Gastroesophageal sphincter (tissue), 4 donors: Measurements from ENCODE around the gene RNF26. TPM values are rescaled to one million over a fixed set of nuclear protein-coding genes. Genes with fewer than 3 reads are reported as not detected.

Experiments used
- ATAC-seq: fragments of 150-250 bp; one replicate; pipeline ENCODE4 v1.9.1; 2016; ENCODE audit warnings: mild to moderate bottlenecking, moderate library complexity
- H3K27ac ChIP-seq, 4 donors: fragments of 200-600 bp; sonication (generic) in 3 of 4; 1 replicate in 3 of 4; 2 replicates in 1 of 4; pipeline ENCODE4 v1.5.1; 2016 to 2019
- H3K27me3 ChIP-seq: fragments of 200-600 bp; sonication (generic); one replicate; pipeline ENCODE4 v1.5.1; 2019
- H3K36me3 ChIP-seq, 2 donors: fragments of 200-600 bp; sonication (generic); one replicate each; pipeline ENCODE4 v1.5.1; 2019; ENCODE audit warnings: control low read depth in 1 of 2
- H3K4me1 ChIP-seq, 3 donors: fragments of 200-600 bp; sonication (generic); 1 replicate in 2 of 3; 2 replicates in 1 of 3; pipeline ENCODE4 v1.5.1; 2016 to 2019; ENCODE audit warnings: control low read depth in 2 of 3
- H3K4me3 ChIP-seq, 2 donors: fragments of 200-600 bp; sonication (generic); one replicate each; pipeline ENCODE4 v1.5.1; 2019; ENCODE audit warnings: mild to moderate bottlenecking in 1 of 2, moderate library complexity in 1 of 2
- H3K9me3 ChIP-seq, 3 donors: fragments of 200-600 bp; sonication (generic); one replicate each; pipeline ENCODE4 v1.5.1; 2017 to 2019; ENCODE audit warnings: control low read depth in 2 of 3
- EP300 ChIP-seq: sonication (generic); formaldehyde crosslinking; IDR thresholded peaks from one replicate; pipeline ENCODE4 v1.6.1; 2017; ENCODE audit warnings: antibody characterized with exemption, mild to moderate bottlenecking
- POLR2A ChIP-seq, 2 donors: fragments of 450-650 bp; IDR thresholded peaks; one replicate each; pipeline ENCODE4 v1.6.1; 2017; ENCODE audit warnings: antibody characterized with exemption in 2 of 2, mild to moderate bottlenecking in 2 of 2, moderate library complexity in 1 of 2
- POLR2AphosphoS5 ChIP-seq: sonication (generic); formaldehyde crosslinking; IDR thresholded peaks from one replicate; pipeline ENCODE4 v1.6.1; 2017; ENCODE audit warnings: antibody characterized with exemption
- WGBS, 2 donors: methylation state at CpG; one replicate each; pipeline ENCODE4 v1.1.5; 2018; ENCODE audit warnings: low coverage in 1 of 2; 5-methylcytosine and 5-hydroxymethylcytosine counted together
- total RNA-seq, 4 donors: library from RNA; depleted of rRNA; stranded (reverse); fragments of >200 nt; gene quantifications; one replicate each; pipeline ENCODE4 v1.1.0, GENCODE V29; 2016
- TF ChIP-seq, protein P1 (sequence below), 4 experiments: fragments of 200-600 bp in 2 of 4; fragments of 450-650 bp in 2 of 4; sonication (generic) in 1 of 4; IDR thresholded peaks; one replicate each; pipeline ENCODE4 v1.5.1; 2017 to 2019; ENCODE audit warnings: antibody characterized with exemption in 4 of 4, mild to moderate bottlenecking in 2 of 4, moderate library complexity in 2 of 4

The RNF26 gene
- total RNA-seq, 4 donors from 2014 or later, result 13.0 to 39.6 (median 17.1) TPM

DNA sequence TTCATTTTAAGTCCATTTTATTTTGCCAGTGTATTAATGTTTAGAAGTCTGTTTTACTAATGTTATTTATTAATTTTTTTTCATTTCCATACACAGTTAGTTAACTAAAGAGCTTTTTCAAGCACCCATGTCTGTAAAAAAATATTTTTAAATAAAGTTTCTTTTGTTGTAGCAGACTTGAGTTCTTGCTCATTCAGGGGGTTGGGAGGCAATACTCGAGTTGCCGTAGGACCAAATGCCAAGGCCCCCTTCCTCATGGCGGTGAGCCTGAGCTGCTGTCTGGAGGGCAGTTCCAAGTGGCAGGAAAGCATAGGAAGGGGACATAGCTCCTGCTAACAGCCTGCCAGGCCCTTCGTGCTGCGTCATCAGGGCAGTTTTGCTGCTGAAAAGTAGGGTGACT, 26.4 kb upstream of the RNF26 start:
- H3K36me3 ChIP-seq, result peaks cover 0 to 66% of the 10 kb centered on the region in 2 donors
- peak overlapping the region; percentile 45 to 99 (median 88) for H3K27ac ChIP-seq
- 13 to 46% methylated on average over 3 of the region's 5 CpGs for WGBS, 2 donors
- H3K9me3 ChIP-seq, result no peaks in the 10 kb centered on the region
- TF ChIP-seq POLR2AphosphoS5 (no peak), POLR2A (IDR thresholded peaks at IDR 0.05) (no peak), EP300 (no peak)
- TF ChIP-seq, protein P1, sequence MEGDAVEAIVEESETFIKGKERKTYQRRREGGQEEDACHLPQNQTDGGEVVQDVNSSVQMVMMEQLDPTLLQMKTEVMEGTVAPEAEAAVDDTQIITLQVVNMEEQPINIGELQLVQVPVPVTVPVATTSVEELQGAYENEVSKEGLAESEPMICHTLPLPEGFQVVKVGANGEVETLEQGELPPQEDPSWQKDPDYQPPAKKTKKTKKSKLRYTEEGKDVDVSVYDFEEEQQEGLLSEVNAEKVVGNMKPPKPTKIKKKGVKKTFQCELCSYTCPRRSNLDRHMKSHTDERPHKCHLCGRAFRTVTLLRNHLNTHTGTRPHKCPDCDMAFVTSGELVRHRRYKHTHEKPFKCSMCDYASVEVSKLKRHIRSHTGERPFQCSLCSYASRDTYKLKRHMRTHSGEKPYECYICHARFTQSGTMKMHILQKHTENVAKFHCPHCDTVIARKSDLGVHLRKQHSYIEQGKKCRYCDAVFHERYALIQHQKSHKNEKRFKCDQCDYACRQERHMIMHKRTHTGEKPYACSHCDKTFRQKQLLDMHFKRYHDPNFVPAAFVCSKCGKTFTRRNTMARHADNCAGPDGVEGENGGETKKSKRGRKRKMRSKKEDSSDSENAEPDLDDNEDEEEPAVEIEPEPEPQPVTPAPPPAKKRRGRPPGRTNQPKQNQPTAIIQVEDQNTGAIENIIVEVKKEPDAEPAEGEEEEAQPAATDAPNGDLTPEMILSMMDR (IDR thresholded peaks at IDR 0.05), result no peak
- ATAC-seq, result no peak
- H3K27me3 ChIP-seq, result no peaks in the 10 kb centered on the region
- peaks cover 0 to 84% (median 0%) of the 10 kb centered on the region in 3 donors for H3K4me1 ChIP-seq
- no peak overlapping the region for H3K4me3 ChIP-seq

DNA sequence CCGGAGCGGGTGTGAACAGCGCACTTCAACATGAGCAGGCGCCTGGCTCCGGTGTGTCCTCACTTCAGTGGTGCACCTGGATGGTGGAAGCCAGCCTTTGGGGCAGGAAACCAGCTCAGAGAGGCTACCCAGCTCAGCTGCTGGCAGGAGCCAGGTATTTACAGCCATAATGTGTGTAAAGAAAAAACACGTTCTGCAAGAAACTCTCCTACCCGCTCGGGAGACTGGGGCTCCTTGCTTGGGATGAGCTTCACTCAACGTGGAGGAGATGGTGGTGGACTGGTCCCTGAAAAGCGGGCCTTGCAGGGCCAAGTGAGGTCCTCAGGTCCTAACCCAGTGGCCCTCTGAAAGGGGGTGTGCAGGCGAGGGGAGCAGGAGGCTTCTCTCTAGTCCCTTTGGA, 24.9 kb upstream of the RNF26 start:
- Histone ChIP-seq H3K4me3 (no peak overlapping the region), H3K9me3 (no peaks in the 10 kb centered on the region), H3K4me1 (peaks cover 0 to 88% (median under 1%) of the 10 kb centered on the region in 3 donors), H3K36me3 (peaks cover 0 to 66% of the 10 kb centered on the region in 2 donors), H3K27ac (peak overlapping the region in 3 of 4 donors; percentile 76 to 99 (median 98)), H3K27me3 (no peaks in the 10 kb centered on the region)
- TF ChIP-seq POLR2A (IDR thresholded peaks at IDR 0.05), result no peak
- no peak for TF ChIP-seq EP300
- TF ChIP-seq, protein P1 (IDR thresholded peaks at IDR 0.05), result no peak
- no peak for ATAC-seq
- 73% methylated on average over 5 of the region's 11 CpGs; no CpG with 5 or more reads in 1 of the 2 donors for WGBS, 2 donors

DNA sequence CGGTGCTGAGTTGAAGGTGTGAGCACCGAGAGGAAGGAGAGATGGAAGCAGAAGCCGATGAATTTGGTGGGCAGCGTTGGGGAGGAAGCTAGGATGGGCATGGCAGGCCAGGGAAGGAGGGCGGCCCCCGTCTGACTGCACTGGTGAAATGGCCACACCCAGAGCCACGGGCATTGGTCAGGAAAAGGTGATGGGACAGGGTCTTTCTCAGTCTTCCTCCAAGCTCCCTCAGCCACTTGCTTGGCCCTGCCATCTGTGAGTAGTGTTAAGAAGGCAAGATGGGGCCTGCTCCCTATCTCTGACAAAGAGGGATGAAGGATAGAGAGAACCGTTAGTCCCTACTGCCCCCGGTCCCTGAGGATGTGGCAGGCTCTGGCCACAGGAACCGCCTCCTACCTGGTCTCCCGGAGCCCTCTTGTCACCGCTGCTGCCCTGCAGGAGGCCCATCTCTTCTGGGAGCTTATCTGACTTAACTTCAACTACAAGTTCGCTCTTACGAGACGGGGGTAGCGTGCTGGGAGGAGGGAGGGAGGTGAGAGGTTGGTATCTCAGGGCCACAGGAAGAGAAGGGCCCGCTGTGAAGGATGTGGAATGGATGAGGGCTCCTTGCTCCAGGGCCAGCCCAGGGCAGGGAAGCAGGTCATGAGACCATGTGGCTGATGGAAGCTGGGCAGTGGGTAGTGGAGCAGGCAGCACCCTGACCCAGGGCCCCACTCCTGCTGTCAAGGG, 24.2 kb upstream of the RNF26 start:
- TF ChIP-seq POLR2A (IDR thresholded peaks at IDR 0.05), result no peak
- TF ChIP-seq POLR2AphosphoS5, result no peak
- no peak for TF ChIP-seq EP300
- TF ChIP-seq, protein P1 (IDR thresholded peaks at IDR 0.05), result no peak
- Histone ChIP-seq H3K27ac (peak overlapping the region in 3 of 4 donors; percentile 76 to 99 (median 98)), H3K36me3 (peaks cover 0 to 70% of the 10 kb centered on the region in 2 donors), H3K4me3 (no peak overlapping the region), H3K4me1 (peaks cover 0 to 95% (median 7%) of the 10 kb centered on the region in 3 donors), H3K27me3 (no peaks in the 10 kb centered on the region), H3K9me3 (no peaks in the 10 kb centered on the region)
- WGBS, 2 donors, result 66 to 68% methylated on average over 7 to 9 of the region's 17 CpGs
- ATAC-seq, result no peak

DNA sequence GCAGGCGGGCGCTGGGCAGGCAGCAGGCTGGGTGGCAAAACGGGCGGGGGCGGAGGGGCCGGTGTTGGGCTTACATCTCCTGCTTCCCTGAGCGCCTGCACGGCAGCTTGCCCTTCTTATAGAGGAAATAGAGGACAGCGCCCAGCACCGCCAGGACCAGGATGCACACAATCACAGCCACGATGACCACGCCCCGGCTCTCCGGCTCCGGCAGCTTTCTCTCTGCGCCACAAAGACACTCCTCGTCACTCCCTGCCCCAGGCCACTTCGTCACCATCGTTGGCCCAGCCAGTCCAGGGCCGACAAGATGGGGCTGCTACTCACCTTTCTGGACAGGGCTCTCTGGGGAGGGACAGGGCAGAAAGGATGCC, 23.7 kb upstream of the RNF26 start:
- peaks cover 0 to 97% (median 10%) of the 10 kb centered on the region in 3 donors for H3K4me1 ChIP-seq
- WGBS, 2 donors, result 42% methylated on average over 4 of the region's 20 CpGs; no CpG with 5 or more reads in 1 of the 2 donors
- H3K36me3 ChIP-seq, result peaks cover 0 to 70% of the 10 kb centered on the region in 2 donors
- H3K27me3 ChIP-seq, result no peaks in the 10 kb centered on the region
- TF ChIP-seq EP300, result no peak
- TF ChIP-seq, protein P1 (IDR thresholded peaks at IDR 0.05), result no peak
- H3K4me3 ChIP-seq, result no peak overlapping the region
- ATAC-seq, result no peak
- H3K27ac ChIP-seq, result peak overlapping the region in 3 of 4 donors; percentile 76 to 99 (median 98)
- H3K9me3 ChIP-seq, result no peaks in the 10 kb centered on the region

DNA sequence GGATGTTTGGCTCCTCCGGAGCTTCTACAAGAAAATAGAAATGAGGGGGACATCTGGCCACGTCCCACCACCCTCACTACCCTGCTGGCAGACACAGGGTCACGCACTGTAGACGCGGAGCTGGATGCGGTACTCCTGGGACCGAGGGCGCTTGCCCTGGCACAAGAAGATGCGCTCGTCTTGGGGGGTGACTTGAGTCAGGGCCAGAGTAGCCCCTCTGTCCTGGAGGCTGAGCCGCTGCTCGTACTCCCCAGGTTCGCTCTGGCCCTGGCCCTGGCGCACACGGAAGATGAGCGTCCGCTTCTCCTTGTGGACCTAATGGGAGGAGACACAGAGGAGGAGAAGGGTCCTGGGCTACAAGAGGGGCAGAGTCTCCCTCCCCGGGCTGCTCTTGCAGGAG, 19.6 kb upstream of the RNF26 start:
- no CpG with 5 or more reads among the region's 18 CpGs for WGBS, 2 donors
- peaks cover 0 to 53% of the 10 kb centered on the region in 2 donors for H3K36me3 ChIP-seq
- TF ChIP-seq POLR2AphosphoS5 (no peak), POLR2A (IDR thresholded peaks at IDR 0.05) (no peak)
- H3K9me3 ChIP-seq, result no peaks in the 10 kb centered on the region
- H3K27me3 ChIP-seq, result no peaks in the 10 kb centered on the region
- H3K27ac ChIP-seq, result peak overlapping the region; percentile 90 to 99 (median 98)
- H3K4me3 ChIP-seq, result peak overlapping the region; percentile 70 to 87
- no peak for ATAC-seq
- H3K4me1 ChIP-seq, result peaks cover 12 to 99% (median 33%) of the 10 kb centered on the region in 3 donors
